T-helper 17 cell (primary cell): ENCODE data around the gene CLDN15. TPM values are rescaled to one million over a fixed set of nuclear protein-coding genes. Genes with fewer than 3 reads are reported as not detected.
"Not testable (repeated sequence)": the region's sequence is repeated elsewhere in the genome, so short reads cannot be mapped to it uniquely, and the experiment has no call there.

Experiments
- ATAC-seq: fragments of 150-1000 bp; cut with Tn5 transposase; 2 replicates; pipeline ENCODE4 v1.10.0; 2021; ENCODE audit warnings: mild to moderate bottlenecking, moderate library complexity
- DNase-seq, 3 donors: peaks; one replicate each; pipeline versions ENCODE4 v3.0.0 to v3.0.0-alpha.2; 2020 to 2021
- H3K9me3 ChIP-seq: one replicate; pipeline ENCODE4 v1.7.0; 2013; ENCODE audit warnings: low read length, mild to moderate bottlenecking; ENCODE audit not compliant: control insufficient read depth, poor library complexity, severe bottlenecking
- H3K27ac Mint-ChIP-seq: one replicate; pipeline ENCODE4 v1.8.0; 2022; ENCODE audit warnings: mild to moderate bottlenecking, moderate library complexity, mixed read lengths
- H3K27me3 Mint-ChIP-seq: one replicate; pipeline ENCODE4 v1.8.0; 2022; ENCODE audit warnings: mixed read lengths
- H3K36me3 Mint-ChIP-seq: one replicate; pipeline ENCODE4 v1.8.0; 2022; ENCODE audit warnings: low read depth, mixed read lengths
- H3K4me1 Mint-ChIP-seq: one replicate; pipeline ENCODE4 v1.8.0; 2022; ENCODE audit warnings: mild to moderate bottlenecking, mixed read lengths
- H3K4me3 Mint-ChIP-seq: one replicate; pipeline ENCODE4 v1.8.0; 2022; ENCODE audit warnings: mild to moderate bottlenecking, moderate library complexity, mixed read lengths
- total RNA-seq, 4 donors: library from RNA in 2 of 4; stranded (reverse) in 2 of 4; gene quantifications; one replicate each; pipeline ENCODE4 v1.2.3 and lab custom pipeline; 2022 to 2026

The CLDN15 gene
- total RNA-seq, 2 donors from 2014 or later = 17.3 to 23.0 TPM

DNA sequence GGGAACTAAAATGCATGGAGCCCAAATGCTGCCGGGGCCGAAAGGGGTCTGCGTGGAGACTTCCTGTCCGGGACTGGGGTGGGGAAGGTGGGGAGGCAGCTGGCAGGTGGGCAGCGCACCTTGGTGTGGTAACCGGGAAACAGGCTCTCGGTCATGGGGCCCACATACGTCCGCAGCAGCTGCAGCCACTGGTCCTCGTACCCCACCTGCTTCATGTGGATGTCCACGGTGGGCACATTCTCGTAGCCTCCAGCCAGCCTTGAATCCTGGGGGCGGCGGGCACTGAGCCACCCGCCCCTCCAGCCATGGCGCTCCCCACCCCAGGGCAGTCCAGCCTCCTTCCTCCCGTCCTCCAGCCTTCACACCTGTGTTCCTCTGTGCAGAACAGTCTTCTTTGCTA is 30.1 kb downstream of the CLDN15 start:
- no peak overlapping the region for H3K4me3 Mint-ChIP-seq
- H3K4me1 Mint-ChIP-seq = peaks cover 8% of the 10 kb centered on the region
- peaks cover 8% of the 10 kb centered on the region for H3K36me3 Mint-ChIP-seq
- no peak for ATAC-seq
- DNase-seq = no peak
- H3K27me3 Mint-ChIP-seq = peaks cover 7% of the 10 kb centered on the region
- H3K27ac Mint-ChIP-seq = no peak overlapping the region
- H3K9me3 ChIP-seq = no peaks in the 10 kb centered on the region

DNA sequence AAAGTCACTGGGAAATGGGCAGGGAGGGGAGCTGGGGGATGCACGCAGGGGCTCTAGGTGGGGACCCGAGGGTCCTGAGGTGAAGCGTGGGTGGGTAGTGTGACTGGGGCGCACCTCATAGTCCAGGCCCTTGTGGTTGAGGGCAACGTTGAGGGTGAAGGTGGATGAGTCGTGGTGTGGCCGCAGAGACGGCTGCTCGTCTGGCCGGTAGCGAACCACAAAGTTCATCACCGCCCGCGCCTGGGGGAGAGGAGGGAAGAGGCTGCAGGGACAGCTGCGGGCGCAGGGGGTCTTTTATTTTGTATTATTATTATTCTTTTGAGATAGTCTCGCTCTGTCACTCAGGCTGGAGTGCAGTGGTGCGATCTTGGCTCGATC is 30.9 kb downstream of the CLDN15 start:
- Mint-ChIP-seq H3K4me3 (no peak overlapping the region), H3K27ac (no peak overlapping the region), H3K36me3 (peaks cover 8% of the 10 kb centered on the region), H3K4me1 (peaks cover 8% of the 10 kb centered on the region), H3K27me3 (peaks cover 9% of the 10 kb centered on the region)
- H3K9me3 ChIP-seq = no peaks in the 10 kb centered on the region
- no peak for ATAC-seq
- no peak for DNase-seq

DNA sequence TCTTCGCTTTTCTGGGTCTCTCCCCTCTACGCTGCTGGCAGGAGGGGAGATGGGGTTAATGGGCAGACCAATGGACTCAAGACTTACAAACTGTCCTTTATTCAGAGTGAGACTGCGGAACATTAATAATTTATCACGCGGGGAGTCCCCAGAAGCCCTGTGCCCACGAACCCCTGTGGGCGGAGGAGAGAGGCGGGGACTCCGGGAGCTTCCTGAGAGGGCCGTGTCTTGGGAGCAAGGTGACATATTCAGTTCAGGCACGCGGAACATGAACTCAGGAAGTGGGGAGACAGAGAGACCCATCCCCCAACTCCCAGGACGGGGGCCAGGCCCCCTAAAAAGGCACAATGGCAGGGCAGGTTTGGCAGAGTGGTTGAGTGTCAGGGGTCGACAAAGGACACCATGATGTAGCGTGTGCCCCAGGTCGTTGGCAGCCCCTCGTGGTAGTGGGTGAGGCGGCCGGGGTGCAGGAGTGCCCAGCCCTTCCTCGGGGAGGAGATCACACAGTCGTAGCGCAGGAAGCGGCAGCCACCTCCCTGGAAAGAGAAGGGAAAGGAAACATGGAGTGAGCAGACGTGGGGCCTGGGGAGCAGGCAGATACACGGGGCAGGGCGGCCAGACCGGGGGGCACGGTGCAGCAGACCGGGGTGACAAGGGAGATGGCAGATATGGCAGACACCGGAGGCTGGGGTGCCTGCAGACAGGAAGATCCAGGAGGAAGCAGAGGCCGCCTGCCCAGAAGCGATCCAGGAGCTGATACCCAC is 31.5 kb downstream of the CLDN15 start:
- H3K4me3 Mint-ChIP-seq = no peak overlapping the region
- H3K27ac Mint-ChIP-seq = no peak overlapping the region
- peaks cover 15% of the 10 kb centered on the region for H3K27me3 Mint-ChIP-seq
- DNase-seq = no peak
- no peak for ATAC-seq
- peaks cover 10% of the 10 kb centered on the region for H3K4me1 Mint-ChIP-seq
- peaks cover 8% of the 10 kb centered on the region for H3K36me3 Mint-ChIP-seq
- no peaks in the 10 kb centered on the region for H3K9me3 ChIP-seq

DNA sequence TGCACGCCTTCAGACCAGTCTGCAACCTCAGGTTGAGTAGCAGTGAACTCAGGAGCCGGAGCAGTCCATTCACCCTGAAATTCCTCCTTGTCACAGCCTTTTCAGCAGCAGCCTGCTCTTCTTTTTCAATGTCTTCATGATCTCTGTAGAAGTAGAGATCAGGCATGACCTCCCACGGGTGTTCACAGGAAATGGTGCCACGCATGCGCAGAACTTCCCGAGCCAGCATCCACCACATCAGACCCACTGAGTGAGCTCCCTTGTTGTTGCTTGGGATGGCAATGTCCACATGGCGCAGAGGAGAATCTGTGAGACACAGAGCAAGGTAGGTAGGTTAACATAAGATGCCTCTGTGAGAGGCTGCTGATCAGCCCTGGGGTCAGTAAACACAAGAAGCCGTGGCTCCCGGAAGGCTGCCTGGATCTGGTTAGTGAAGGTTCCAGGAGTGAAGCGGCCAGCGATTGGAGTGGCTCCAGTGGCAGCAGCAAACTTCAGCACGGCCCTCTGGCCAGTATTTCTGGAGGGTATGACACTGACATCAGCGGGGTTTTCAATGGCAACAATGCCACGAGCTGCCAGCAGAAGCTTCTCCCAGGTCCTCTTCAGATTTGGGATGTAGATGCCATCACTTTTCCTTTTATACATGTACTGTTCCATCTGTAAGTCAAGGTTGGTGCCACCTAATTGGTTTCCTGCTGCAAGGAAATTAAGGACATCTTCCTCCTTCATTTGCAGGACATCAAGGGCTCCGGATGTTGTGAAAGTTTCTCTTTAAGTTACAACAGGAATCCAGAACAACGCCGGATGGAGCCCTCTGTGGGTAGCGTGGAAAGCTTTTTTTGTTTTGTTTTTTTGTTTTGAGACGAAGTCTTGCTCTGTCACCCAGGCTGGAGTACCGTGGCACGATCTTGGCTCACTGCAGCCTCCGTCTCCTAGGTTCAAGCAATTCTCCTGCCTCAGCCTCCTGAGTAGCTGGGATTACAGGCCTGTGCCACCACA is 33.6 kb downstream of the CLDN15 start:
- DNase-seq, H3K9me3 ChIP-seq: not testable (repeated sequence)
- H3K4me1 Mint-ChIP-seq = peaks cover 11% of the 10 kb centered on the region
- H3K27me3 Mint-ChIP-seq = peaks cover 26% of the 10 kb centered on the region
- peak; percentile 48 for ATAC-seq
- H3K27ac Mint-ChIP-seq = peak overlapping the region; percentile 54
- peaks cover 10% of the 10 kb centered on the region for H3K36me3 Mint-ChIP-seq
- peak overlapping the region; percentile 66 for H3K4me3 Mint-ChIP-seq

DNA sequence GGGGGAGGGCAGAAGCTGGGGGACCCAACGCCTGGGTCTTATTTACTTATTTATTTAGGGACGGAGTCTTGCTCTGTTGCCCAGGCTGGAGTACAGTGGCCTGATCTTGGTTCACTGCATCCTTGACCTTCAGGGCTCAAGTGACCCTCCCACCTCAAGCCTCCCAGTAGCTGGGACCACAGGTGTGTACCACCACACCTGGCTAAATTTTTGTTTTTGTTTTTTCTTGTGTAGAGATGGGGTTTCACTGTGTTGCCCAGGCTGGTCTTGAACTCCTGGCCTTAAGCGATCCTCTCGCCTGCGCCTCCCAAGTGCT is 35.0 kb downstream of the CLDN15 start:
- Mint-ChIP-seq H3K4me3 (no peak overlapping the region), H3K36me3 (peaks cover 7% of the 10 kb centered on the region), H3K27me3 (peaks cover 26% of the 10 kb centered on the region), H3K27ac (no peak overlapping the region), H3K4me1 (peaks cover 9% of the 10 kb centered on the region)
- no peaks in the 10 kb centered on the region for H3K9me3 ChIP-seq
- no peak for DNase-seq
- ATAC-seq = no peak

DNA sequence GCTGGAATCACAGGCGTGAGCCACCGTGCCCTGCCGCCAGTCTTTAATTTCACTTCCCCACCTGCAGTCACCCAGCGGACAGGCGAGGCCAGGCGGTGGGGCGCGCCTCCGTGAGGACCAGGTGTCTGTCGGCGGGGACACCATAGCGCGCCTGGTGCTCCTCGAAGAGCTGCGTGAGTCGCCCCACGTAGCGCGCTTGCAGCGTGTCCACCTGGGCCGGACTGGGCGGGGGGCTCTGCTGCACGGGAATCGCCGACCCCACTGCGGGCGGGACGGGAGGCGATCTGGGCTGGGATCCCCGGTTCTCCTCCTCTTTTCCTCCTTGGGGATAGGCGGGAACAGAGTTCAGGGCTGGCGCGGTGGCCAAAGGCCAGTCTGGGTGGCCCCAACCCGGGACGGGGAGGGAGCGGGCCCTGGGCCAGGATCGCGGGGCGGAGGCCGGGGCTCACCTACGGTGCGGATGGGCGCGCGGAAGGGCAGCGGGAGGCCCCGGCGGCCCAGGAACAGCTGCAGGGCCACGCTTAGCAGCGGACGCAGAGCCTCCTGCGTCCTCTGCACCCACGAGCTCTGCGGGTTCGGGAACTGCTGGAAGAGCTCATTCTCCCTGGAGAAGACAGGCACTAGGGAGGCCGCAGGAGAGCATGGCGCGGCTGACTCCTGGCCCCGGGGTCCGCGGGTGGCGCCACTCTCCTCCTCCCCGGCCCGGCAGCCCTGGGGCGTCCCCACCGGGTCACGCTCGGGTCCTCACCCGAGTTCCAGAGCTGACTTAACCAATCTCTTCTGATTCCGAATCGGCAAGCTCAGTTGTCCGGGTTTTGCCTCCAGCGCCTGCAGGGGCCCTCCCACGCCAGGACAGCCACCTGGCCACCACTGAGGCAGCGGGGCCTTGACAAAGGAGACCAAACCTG is 35.7 kb downstream of the CLDN15 start:
- H3K9me3 ChIP-seq = no peaks in the 10 kb centered on the region
- DNase-seq (no peak), ATAC-seq (peak; percentile 32)
- peaks cover 7% of the 10 kb centered on the region for H3K36me3 Mint-ChIP-seq
- peaks cover 9% of the 10 kb centered on the region for H3K4me1 Mint-ChIP-seq
- H3K27me3 Mint-ChIP-seq = peaks cover 26% of the 10 kb centered on the region
- H3K27ac Mint-ChIP-seq = no peak overlapping the region
- peak overlapping the region; percentile 5 for H3K4me3 Mint-ChIP-seq

DNA sequence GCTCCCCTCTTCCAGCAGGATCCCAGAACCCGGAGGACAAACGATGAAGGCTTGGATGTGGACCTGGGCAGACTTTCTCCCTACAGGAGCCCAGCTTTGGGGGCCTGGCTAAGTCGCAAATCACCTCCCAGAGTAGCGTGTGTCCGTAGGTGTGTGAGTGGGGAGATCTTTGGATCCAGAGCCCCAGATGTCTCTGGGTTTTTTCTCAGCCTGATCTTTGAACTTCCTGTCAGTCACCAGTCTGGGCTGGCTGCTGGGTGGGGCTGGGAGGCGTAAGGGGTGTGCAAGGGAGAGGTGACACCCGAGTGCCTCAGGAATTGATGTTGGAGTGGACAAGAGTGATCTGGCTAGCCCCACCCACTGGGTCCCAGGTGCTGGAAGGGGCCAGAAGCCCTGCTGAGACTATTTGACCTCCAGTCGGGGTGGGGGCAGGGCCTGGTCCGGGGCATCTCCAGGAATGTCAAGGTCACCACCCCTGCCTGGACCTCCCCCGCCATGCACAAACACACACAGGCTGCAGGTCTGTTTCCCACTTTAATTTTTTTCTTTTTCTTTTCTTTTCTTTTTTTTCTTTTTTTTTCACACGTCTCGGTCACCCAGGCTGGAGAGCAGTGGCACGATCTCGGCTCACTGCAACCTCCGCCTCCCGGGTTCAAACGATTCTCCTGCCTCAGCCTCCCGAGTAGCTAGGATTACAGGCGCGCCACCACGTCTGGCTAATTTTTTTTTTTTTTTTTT is 36.6 kb downstream of the CLDN15 start, which contains the start of gene MOGAT3:
TSS of gene MOGAT3 (minus strand) at position 175 of the 738 bp plus-strand sequence. CDS start 182 bp downstream, outside the sequence.
- Mint-ChIP-seq H3K36me3 (peaks cover 4% of the 10 kb centered on the region), H3K4me1 (peaks cover 9% of the 10 kb centered on the region), H3K4me3 (peak within 1 kb of the TSS; percentile 36), H3K27ac (no peak within 1 kb of the TSS), H3K27me3 (peaks cover 26% of the 10 kb centered on the region)
- no peak for DNase-seq
- H3K9me3 ChIP-seq = no peaks in the 10 kb centered on the region
- ATAC-seq = no peak

DNA sequence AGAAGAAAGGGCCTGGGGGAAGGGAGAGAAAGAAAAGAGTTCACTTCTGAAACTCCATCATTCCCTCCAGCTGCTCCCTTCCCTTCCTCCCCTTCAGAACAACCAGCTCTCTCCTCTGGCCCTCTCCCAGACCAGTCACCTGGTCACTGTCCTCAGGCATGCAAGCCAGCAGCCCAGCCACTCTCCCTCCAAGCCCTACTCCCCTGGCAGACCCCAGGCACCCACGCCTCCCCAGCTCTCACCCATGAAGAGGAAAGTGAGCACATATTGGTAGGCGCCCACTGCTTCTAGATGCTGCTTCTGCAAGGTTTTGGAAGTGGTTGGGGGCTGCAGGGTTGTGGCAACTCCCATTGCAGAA is 37.1 kb downstream of the CLDN15 start:
- peaks cover 26% of the 10 kb centered on the region for H3K27me3 Mint-ChIP-seq
- H3K36me3 Mint-ChIP-seq = peaks cover 4% of the 10 kb centered on the region
- ATAC-seq = no peak
- no peaks in the 10 kb centered on the region for H3K9me3 ChIP-seq
- no peak for DNase-seq
- H3K4me3 Mint-ChIP-seq = no peak overlapping the region
- peaks cover 9% of the 10 kb centered on the region for H3K4me1 Mint-ChIP-seq
- no peak overlapping the region for H3K27ac Mint-ChIP-seq

DNA sequence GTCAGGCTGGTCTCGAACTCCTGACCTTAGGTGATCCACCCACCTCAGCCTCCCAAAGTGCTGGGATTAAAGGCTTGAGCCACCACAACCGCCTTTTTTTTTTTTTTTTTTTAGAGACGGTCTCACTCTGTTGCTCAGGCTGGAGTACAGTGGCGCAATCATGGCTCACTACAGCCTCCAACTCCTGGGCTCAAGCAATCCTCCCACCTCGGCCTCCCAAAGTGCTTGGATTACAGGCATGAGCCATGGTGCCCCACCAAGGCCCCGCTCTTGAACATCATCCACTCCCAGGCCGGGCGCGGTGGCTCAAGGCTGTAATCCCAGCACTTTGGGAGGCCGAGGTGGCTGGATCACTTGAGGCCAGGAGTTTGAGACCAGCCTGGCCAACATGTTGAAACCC is 38.1 kb downstream of the CLDN15 start:
- peaks cover 26% of the 10 kb centered on the region for H3K27me3 Mint-ChIP-seq
- ATAC-seq, H3K4me1 Mint-ChIP-seq, H3K4me3 Mint-ChIP-seq, H3K9me3 ChIP-seq, H3K36me3 Mint-ChIP-seq, H3K27ac Mint-ChIP-seq, DNase-seq: not testable (repeated sequence)

DNA sequence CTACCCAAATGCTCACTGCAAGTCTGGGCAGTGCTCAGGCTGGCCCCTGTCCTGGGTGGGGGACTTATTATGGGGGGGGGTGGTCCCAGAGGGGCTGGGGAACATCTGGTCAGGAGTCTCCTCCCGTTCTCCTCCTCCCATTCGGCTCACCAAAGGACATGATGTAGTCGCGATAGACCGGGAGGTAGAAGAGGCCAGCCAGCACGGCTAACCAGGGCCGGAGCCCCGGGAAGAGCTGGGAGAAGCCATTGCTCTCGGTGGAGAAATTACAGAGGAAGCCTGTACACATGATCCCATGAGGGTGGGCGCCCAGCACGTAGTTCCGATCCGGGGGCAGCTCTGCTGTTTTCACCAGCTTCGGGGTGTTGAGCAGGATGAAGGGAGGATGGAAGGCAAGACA is 39.1 kb downstream of the CLDN15 start:
- no peak for ATAC-seq
- Mint-ChIP-seq H3K4me3 (no peak overlapping the region), H3K4me1 (peaks cover 6% of the 10 kb centered on the region), H3K27me3 (peaks cover 26% of the 10 kb centered on the region), H3K27ac (no peak overlapping the region), H3K36me3 (peaks cover 2% of the 10 kb centered on the region)
- H3K9me3 ChIP-seq = no peaks in the 10 kb centered on the region
- DNase-seq = no peak

DNA sequence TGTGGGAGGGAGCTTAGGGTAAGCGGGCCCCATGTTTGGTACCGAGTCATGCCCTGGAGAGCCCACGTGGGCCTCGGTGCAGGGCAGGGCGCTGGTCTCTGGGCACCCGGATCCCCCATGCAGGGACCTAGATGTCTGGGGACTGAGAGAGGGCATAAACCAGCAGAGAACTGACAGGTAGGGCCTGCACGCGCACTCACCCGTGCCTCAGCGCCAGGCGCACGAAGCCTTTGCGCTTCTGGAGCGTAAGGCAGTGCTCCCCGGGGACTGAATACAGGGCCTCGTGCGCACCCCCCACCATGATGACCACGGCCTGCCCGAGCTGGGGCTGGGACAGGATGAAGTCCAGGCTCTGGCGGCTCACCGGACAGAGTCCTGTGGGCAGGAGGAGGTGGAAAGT is 39.6 kb downstream of the CLDN15 start:
- H3K9me3 ChIP-seq = no peaks in the 10 kb centered on the region
- Mint-ChIP-seq H3K4me1 (peaks cover 6% of the 10 kb centered on the region), H3K27ac (no peak overlapping the region)

DNA sequence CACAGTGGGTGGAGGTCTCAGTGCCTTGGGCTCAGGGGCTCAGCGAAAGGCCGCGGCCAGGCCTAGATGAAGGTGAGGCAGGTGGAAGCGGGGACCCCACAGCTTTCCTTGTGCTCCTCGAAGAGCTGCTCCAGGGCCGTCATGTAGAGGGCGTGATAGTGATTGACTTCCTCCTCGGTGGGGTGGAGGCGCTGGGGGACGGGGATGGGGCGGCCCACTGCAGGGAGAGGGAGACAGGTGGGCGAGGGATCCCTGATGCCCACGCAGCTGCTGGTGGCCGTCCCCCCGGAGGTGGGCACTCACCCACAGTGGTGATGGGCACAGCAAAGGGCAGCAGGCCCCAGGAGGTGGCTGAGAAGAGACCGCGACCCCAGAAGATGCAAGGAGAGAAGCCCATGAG is 41.7 kb downstream of the CLDN15 start:
- Mint-ChIP-seq H3K27me3 (peaks cover 10% of the 10 kb centered on the region), H3K36me3 (peaks cover 2% of the 10 kb centered on the region), H3K4me3 (no peak overlapping the region), H3K4me1 (peaks cover under 1% of the 10 kb centered on the region), H3K27ac (no peak overlapping the region)
- H3K9me3 ChIP-seq = no peaks in the 10 kb centered on the region
- ATAC-seq (no peak), DNase-seq (no peak)

More for the DNA sequence above, 39.6 kb downstream of the CLDN15 start:
- ATAC-seq (no peak), DNase-seq (no peak)
- Mint-ChIP-seq H3K4me3 (no peak overlapping the region), H3K27me3 (peaks cover 24% of the 10 kb centered on the region), H3K36me3 (peaks cover 2% of the 10 kb centered on the region)
